Measurements from ENCODE around the gene ACOX1. TPM values are rescaled to one million over a fixed set of nuclear protein-coding genes. Genes with fewer than 3 reads are reported as not detected.

Gene ACOX1
- total and polyA plus RNA-seq, 2 of the 13 experiments (the other 11 are each of a cell fraction or from before 2014, with no cell fraction given): 86.4 to 120 TPM

DNA sequence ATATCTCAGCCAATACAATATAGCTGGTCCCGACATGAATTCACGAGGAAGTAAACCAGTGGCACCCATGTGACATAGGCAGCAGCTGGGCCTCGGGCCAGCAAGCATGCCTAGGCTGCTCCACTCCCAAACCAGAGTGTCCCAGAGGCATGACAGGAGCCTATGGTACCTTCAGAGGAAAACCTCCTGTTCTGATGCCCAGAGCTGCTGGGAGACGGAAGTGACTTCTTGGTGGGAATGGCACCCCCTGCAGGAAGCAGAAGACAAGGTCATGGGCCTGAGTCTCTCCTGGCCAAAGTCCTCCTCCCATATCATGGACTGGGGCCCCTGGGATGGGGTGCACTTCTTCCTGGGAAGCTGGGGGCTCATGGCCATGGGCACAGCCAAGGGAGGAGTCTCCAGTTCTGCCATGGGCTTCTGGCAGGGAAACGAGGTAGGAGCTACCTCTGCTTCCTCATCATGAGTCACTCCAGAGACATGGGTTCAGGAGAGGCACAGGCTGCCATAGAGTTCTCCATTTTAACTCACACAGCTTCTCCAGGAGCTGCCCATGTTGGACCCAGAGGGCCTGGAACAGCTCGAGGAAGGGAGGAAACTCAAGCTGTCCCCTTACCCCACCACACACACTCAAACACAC is 51.6 kb downstream of the ACOX1 start (continued):
- TF ChIP-seq ZSCAN21 (CRISPR knock-in tag; IDR thresholded peaks at IDR 0.05; ENCODE audit: borderline replicate concordance) (no peak), SATB2 (CRISPR knock-in tag; IDR thresholded peaks at IDR 0.05) (no peak), PPARG (CRISPR knock-in tag; conservative IDR thresholded peaks at IDR 0.05) (no peak), XBP1 (CRISPR knock-in tag; IDR thresholded peaks at IDR 0.05) (no peak), TRIM24 (CRISPR knock-in tag; IDR thresholded peaks at IDR 0.05) (no peak), HNF4G (IDR thresholded peaks at IDR 0.05; ENCODE audit: borderline replicate concordance, low read depth, low read length) (peak; percentile 77; the same call in 1 of the 2 replicates), HNF4G (CRISPR knock-in tag; IDR thresholded peaks at IDR 0.05; ENCODE audit: borderline replicate concordance, low read depth) (no peak), CHCHD3 (CRISPR knock-in tag; IDR thresholded peaks at IDR 0.05) (no peak), ZNF567 (CRISPR knock-in tag; IDR thresholded peaks at IDR 0.05; ENCODE audit: borderline replicate concordance) (no peak), MBNL3 (CRISPR knock-in tag; conservative IDR thresholded peaks at IDR 0.05) (no peak)
- TF ChIP-seq, protein P1, sequence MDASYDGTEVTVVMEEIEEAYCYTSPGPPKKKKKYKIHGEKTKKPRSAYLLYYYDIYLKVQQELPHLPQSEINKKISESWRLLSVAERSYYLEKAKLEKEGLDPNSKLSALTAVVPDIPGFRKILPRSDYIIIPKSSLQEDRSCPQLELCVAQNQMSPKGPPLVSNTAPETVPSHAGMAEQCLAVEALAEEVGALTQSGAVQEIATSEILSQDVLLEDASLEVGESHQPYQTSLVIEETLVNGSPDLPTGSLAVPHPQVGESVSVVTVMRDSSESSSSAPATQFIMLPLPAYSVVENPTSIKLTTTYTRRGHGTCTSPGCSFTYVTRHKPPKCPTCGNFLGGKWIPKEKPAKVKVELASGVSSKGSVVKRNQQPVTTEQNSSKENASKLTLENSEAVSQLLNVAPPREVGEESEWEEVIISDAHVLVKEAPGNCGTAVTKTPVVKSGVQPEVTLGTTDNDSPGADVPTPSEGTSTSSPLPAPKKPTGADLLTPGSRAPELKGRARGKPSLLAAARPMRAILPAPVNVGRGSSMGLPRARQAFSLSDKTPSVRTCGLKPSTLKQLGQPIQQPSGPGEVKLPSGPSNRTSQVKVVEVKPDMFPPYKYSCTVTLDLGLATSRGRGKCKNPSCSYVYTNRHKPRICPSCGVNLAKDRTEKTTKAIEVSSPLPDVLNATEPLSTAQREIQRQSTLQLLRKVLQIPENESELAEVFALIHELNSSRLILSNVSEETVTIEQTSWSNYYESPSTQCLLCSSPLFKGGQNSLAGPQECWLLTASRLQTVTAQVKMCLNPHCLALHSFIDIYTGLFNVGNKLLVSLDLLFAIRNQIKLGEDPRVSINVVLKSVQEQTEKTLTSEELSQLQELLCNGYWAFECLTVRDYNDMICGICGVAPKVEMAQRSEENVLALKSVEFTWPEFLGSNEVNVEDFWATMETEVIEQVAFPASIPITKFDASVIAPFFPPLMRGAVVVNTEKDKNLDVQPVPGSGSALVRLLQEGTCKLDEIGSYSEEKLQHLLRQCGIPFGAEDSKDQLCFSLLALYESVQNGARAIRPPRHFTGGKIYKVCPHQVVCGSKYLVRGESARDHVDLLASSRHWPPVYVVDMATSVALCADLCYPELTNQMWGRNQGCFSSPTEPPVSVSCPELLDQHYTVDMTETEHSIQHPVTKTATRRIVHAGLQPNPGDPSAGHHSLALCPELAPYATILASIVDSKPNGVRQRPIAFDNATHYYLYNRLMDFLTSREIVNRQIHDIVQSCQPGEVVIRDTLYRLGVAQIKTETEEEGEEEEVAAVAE (CRISPR knock-in tag; IDR thresholded peaks at IDR 0.05; ENCODE audit: borderline replicate concordance): no peak
- TF ChIP-seq, protein P2, sequence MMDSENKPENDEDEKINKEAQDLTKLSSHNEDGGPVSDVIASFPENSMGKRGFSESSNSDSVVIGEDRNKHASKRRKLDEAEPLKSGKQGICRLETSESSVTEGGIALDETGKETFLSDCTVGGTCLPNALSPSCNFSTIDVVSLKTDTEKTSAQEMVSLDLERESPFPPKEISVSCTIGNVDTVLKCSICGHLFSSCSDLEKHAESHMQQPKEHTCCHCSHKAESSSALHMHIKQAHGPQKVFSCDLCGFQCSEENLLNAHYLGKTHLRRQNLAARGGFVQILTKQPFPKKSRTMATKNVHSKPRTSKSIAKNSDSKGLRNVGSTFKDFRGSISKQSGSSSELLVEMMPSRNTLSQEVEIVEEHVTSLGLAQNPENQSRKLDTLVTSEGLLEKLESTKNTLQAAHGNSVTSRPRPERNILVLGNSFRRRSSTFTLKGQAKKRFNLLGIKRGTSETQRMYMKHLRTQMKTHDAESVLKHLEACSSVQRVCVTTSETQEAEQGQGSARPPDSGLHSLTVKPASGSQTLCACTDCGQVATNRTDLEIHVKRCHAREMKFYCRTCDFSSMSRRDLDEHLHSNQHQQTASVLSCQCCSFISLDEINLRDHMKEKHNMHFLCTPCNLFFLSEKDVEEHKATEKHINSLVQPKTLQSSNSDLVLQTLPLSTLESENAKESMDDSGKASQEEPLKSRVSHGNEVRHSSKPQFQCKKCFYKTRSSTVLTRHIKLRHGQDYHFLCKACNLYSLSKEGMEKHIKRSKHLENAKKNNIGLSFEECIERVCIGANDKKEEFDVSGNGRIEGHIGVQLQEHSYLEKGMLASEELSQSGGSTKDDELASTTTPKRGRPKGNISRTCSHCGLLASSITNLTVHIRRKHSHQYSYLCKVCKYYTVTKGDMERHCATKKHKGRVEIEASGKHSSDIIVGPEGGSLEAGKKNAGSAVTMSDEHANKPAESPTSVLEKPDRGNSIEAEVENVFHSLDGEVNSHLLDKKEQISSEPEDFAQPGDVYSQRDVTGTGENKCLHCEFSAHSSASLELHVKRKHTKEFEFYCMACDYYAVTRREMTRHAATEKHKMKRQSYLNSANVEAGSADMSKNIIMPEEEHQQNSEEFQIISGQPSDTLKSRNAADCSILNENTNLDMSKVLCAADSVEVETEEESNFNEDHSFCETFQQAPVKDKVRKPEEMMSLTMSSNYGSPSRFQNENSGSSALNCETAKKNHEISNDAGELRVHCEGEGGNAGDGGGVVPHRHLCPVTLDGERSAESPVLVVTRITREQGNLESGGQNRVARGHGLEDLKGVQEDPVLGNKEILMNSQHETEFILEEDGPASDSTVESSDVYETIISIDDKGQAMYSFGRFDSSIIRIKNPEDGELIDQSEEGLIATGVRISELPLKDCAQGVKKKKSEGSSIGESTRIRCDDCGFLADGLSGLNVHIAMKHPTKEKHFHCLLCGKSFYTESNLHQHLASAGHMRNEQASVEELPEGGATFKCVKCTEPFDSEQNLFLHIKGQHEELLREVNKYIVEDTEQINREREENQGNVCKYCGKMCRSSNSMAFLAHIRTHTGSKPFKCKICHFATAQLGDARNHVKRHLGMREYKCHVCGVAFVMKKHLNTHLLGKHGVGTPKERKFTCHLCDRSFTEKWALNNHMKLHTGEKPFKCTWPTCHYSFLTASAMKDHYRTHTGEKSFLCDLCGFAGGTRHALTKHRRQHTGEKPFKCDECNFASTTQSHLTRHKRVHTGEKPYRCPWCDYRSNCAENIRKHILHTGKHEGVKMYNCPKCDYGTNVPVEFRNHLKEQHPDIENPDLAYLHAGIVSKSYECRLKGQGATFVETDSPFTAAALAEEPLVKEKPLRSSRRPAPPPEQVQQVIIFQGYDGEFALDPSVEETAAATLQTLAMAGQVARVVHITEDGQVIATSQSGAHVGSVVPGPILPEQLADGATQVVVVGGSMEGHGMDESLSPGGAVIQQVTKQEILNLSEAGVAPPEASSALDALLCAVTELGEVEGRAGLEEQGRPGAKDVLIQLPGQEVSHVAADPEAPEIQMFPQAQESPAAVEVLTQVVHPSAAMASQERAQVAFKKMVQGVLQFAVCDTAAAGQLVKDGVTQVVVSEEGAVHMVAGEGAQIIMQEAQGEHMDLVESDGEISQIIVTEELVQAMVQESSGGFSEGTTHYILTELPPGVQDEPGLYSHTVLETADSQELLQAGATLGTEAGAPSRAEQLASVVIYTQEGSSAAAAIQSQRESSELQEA (CRISPR knock-in tag; IDR thresholded peaks at IDR 0.05; ENCODE audit: not compliant biosample characterization): no peak
- TF ChIP-seq, protein P3, sequence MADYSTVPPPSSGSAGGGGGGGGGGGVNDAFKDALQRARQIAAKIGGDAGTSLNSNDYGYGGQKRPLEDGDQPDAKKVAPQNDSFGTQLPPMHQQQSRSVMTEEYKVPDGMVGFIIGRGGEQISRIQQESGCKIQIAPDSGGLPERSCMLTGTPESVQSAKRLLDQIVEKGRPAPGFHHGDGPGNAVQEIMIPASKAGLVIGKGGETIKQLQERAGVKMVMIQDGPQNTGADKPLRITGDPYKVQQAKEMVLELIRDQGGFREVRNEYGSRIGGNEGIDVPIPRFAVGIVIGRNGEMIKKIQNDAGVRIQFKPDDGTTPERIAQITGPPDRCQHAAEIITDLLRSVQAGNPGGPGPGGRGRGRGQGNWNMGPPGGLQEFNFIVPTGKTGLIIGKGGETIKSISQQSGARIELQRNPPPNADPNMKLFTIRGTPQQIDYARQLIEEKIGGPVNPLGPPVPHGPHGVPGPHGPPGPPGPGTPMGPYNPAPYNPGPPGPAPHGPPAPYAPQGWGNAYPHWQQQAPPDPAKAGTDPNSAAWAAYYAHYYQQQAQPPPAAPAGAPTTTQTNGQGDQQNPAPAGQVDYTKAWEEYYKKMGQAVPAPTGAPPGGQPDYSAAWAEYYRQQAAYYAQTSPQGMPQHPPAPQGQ (CRISPR knock-in tag; IDR thresholded peaks at IDR 0.05; ENCODE audit: borderline replicate concordance): no peak
